ENCODE measurements around the gene CPNE5. TPM values are rescaled to one million over a fixed set of nuclear protein-coding genes. Genes with fewer than 3 reads are reported as not detected.

Gene CPNE5
- total RNA-seq, 2 experiments from 2014 or later, result 0.19 to 0.28 TPM

DNA sequence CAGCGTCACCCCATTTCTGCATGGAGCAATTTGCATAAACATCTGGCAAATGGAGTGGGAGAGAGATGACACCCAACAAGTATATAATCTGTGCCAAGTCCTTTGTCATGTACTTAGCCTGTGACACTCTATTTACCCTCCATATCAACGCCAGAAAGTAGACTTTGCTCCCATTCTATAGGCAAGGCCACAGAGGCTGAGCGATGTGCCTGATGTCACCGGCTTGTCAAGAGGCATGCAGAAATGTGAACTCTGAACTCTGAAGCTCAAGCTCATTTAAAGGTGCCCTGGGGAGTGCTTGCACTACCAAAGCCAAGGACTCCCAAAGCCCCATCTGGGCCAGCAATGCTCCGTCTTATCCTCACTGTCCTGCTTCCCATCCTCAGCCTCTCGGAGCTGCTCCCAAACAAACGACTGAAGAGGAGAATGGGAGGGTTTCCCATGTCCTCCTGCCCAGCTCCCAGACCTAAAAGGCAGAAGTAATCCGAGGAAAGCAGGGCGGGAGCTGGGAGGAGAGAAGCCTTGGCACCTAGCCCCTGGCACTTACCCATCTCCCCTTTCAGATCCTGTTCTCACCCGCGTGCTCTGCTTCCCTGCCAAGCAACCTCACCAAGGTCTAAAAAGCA lies 9.2 kb downstream of the CPNE5 start:
- H3K4me1 Mint-ChIP-seq (ENCODE audit: low read depth), result peaks cover 6% of the 10 kb centered on the region
- TF ChIP-seq, protein P1, sequence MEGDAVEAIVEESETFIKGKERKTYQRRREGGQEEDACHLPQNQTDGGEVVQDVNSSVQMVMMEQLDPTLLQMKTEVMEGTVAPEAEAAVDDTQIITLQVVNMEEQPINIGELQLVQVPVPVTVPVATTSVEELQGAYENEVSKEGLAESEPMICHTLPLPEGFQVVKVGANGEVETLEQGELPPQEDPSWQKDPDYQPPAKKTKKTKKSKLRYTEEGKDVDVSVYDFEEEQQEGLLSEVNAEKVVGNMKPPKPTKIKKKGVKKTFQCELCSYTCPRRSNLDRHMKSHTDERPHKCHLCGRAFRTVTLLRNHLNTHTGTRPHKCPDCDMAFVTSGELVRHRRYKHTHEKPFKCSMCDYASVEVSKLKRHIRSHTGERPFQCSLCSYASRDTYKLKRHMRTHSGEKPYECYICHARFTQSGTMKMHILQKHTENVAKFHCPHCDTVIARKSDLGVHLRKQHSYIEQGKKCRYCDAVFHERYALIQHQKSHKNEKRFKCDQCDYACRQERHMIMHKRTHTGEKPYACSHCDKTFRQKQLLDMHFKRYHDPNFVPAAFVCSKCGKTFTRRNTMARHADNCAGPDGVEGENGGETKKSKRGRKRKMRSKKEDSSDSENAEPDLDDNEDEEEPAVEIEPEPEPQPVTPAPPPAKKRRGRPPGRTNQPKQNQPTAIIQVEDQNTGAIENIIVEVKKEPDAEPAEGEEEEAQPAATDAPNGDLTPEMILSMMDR (IDR thresholded peaks at IDR 0.05), result no peak

DNA sequence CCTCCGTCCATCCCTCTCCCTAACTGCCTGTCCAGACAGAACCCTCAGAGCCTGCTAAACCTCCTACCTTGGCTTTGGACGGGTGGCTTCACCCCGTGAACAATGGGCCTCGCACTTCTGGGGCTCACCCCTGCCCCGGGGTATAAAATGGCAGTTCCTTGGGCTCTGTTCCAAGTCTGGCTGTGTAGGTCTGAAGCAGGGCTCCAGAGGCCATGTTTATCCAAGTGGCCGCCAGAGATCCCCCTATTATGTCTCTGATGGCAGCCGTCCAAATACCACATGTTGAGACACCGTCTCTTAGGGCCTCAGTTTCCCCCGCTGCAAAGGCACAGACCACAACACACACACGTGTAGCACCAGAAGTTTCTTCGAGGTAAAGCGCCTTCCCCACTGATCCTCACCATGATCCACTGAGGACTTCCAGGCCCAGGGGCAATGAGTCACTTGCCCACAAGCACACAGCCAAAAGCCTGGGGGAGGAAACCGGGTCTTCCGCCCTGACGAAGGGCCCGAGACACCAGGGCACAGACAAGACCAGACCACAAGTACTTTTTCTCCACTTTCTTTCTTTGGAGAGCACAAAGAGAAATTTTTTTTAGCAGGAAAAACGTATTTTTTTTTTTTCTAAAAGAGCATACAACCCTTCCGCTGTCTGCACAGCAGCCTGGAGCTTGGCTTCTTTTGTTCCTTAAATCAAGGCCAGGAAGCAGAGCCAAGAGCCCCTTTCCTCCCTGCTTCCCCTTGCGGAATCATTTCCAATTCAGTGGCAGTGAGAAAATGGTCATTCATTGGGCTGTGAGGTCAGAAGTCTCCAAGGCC lies 11.8 kb downstream of the CPNE5 start:
- no peaks in the 10 kb centered on the region for H3K36me3 Mint-ChIP-seq (ENCODE audit: low read depth)
- peaks cover 11% of the 10 kb centered on the region for H3K4me1 ChIP-seq (ENCODE audit: insufficient read depth, low read length)
- H3K27me3 Mint-ChIP-seq, result no peaks in the 10 kb centered on the region
- peak; percentile 43 for ATAC-seq (ENCODE audit: poor library complexity)
- no peak overlapping the region for H3K4me3 ChIP-seq (ENCODE audit: low read length)
- intact Hi-C loops (cut with DNase I, micrococcal nuclease), result no loop called here
- no peak overlapping the region for H3K4me3 Mint-ChIP-seq
- TF ChIP-seq, protein P1 (IDR thresholded peaks at IDR 0.05), result no peak
- DNase-seq, result peak in 5 of 14 experiments; percentile 5 to 60 (median 43)
- H3K27ac ChIP-seq (ENCODE audit: low read depth in 1 of 2, low read length in 2 of 2), result no peak overlapping the region
- H3K27me3 ChIP-seq (ENCODE audit: control insufficient read depth in 1 of 2, insufficient read depth in 2 of 2, low read length in 2 of 2), result no peaks in the 10 kb centered on the region
- ChIA-PET POLR2A (interaction anchor here (0.6 kb wide), 1 partner anchor 149 kb away, joined by 4 read pairs; the partner anchor contains the start of gene CDKN1A), CTCF (no interaction called here)
- no peak overlapping the region for H3K27ac Mint-ChIP-seq
- H3K9me3 ChIP-seq (ENCODE audit: control insufficient read depth in 1 of 2, insufficient read depth in 1 of 2, low read length in 2 of 2), result no peaks in the 10 kb centered on the region
- peaks cover 6% of the 10 kb centered on the region for H3K4me1 Mint-ChIP-seq (ENCODE audit: low read depth)
- H3K9me3 Mint-ChIP-seq, result no peaks in the 10 kb centered on the region
- no peaks in the 10 kb centered on the region for H3K36me3 ChIP-seq (ENCODE audit: insufficient read depth, low read length)

More for the DNA sequence above, 9.2 kb downstream of the CPNE5 start:
- CTCF ChIA-PET, result no interaction called here
- no peak overlapping the region for H3K27ac Mint-ChIP-seq
- Histone ChIP-seq H3K27ac (ENCODE audit: low read depth in 1 of 2, low read length in 2 of 2) (no peak overlapping the region), H3K27me3 (ENCODE audit: control insufficient read depth in 1 of 2, insufficient read depth in 2 of 2, low read length in 2 of 2) (no peaks in the 10 kb centered on the region), H3K9me3 (ENCODE audit: control insufficient read depth in 1 of 2, insufficient read depth in 1 of 2, low read length in 2 of 2) (no peaks in the 10 kb centered on the region), H3K4me3 (ENCODE audit: low read length) (no peak overlapping the region), H3K4me1 (ENCODE audit: insufficient read depth, low read length) (peaks cover 11% of the 10 kb centered on the region), H3K36me3 (ENCODE audit: insufficient read depth, low read length) (no peaks in the 10 kb centered on the region)
- POLR2A ChIA-PET, result no interaction called here
- no peaks in the 10 kb centered on the region for H3K27me3 Mint-ChIP-seq
- no peaks in the 10 kb centered on the region for H3K9me3 Mint-ChIP-seq
- H3K36me3 Mint-ChIP-seq (ENCODE audit: low read depth), result no peaks in the 10 kb centered on the region
- DNase-seq (no peak), ATAC-seq (ENCODE audit: poor library complexity) (no peak)
- intact Hi-C loops (cut with DNase I, micrococcal nuclease), result no loop called here
- no peak overlapping the region for H3K4me3 Mint-ChIP-seq

DNA sequence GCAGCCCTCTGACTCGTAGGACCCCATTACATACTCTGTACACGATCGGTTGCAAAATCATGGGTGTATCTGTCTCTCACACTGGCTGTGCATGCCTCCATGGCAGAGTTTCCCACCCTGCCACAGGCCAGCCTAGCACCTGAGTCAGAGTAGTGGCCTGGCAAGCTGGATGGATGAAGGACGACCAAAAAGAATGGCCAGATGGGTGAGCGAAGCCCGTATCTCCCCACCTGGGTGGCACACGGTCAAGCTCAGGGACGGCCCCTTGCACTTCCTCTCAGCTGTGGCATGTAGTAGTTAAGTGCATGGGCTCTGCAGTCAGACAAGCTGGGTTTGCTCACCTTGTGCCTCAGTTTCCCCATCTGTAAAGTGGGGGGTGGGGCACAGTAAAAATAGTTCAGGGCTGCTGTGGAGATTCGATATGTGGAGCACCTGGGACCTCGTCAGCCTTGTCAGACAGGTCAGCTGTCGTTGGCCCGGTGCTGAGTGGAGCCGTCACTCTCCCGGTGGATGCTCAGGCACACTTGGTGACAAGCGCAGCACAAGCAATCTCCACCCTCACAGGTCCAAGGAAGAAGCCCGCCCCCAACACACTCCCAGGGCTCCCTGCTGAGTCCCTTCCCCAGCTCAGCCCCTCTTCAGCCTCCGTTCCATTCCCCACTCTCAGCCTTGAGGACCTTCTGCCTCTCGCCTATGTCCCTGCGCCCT lies 12.6 kb downstream of the CPNE5 start:
- intact Hi-C loops (cut with DNase I, micrococcal nuclease), result no loop called here
- H3K4me1 ChIP-seq (ENCODE audit: insufficient read depth, low read length), result peaks cover 13% of the 10 kb centered on the region
- ChIA-PET CTCF (no interaction called here), POLR2A (no interaction called here)
- Mint-ChIP-seq H3K9me3 (no peaks in the 10 kb centered on the region), H3K27ac (no peak overlapping the region), H3K4me1 (ENCODE audit: low read depth) (peaks cover 6% of the 10 kb centered on the region), H3K36me3 (ENCODE audit: low read depth) (no peaks in the 10 kb centered on the region), H3K4me3 (no peak overlapping the region), H3K27me3 (no peaks in the 10 kb centered on the region)
- TF ChIP-seq, protein P1 (IDR thresholded peaks at IDR 0.05), result no peak
- H3K4me3 ChIP-seq (ENCODE audit: low read length), result no peak overlapping the region
- no peak overlapping the region for H3K27ac ChIP-seq (ENCODE audit: low read depth in 1 of 2, low read length in 2 of 2)
- H3K27me3 ChIP-seq (ENCODE audit: control insufficient read depth in 1 of 2, insufficient read depth in 2 of 2, low read length in 2 of 2), result no peaks in the 10 kb centered on the region
- no peaks in the 10 kb centered on the region for H3K9me3 ChIP-seq (ENCODE audit: control insufficient read depth in 1 of 2, insufficient read depth in 1 of 2, low read length in 2 of 2)
- DNase-seq (no peak), ATAC-seq (ENCODE audit: poor library complexity) (no peak)
- H3K36me3 ChIP-seq (ENCODE audit: insufficient read depth, low read length), result no peaks in the 10 kb centered on the region
